ENCODE data around the gene DEXI. TPM values are rescaled to one million over a fixed set of nuclear protein-coding genes. Genes with fewer than 3 reads are reported as not detected.
A peak's percentile ranks its signal among the peaks of the same experiment; 100 is the strongest.

The DEXI gene
- total RNA-seq, 1 donor from 2014 or later, result 37.2 TPM

- Mint-ChIP-seq H3K4me3 (ENCODE audit: unreplicated experiment) (no peak overlapping the region), H3K36me3 (ENCODE audit: low read depth) (peaks cover 2% of the 10 kb centered on the region), H3K27me3 (ENCODE audit: low read depth) (peaks cover 7% of the 10 kb centered on the region), H3K4me1 (ENCODE audit: low read depth) (no peaks in the 10 kb centered on the region), H3K27ac (ENCODE audit: unreplicated experiment) (no peak overlapping the region), H3K9me3 (ENCODE audit: low read depth) (peaks cover 8% of the 10 kb centered on the region)
- no peak for TF ChIP-seq CTCF (IDR thresholded peaks at IDR 0.05)
- peak; percentile 92 for DNase-seq (ENCODE audit: low spot score)
These were observed 35.8 kb downstream of the DEXI start for GRCh38 chr16:10906482-10906881.

- peaks cover 8% of the 10 kb centered on the region for H3K9me3 Mint-ChIP-seq (ENCODE audit: low read depth)
- no peak overlapping the region for H3K27ac Mint-ChIP-seq (ENCODE audit: unreplicated experiment)
- TF ChIP-seq CTCF (IDR thresholded peaks at IDR 0.05), result no peak
- H3K4me3 Mint-ChIP-seq (ENCODE audit: unreplicated experiment), result no peak overlapping the region
- H3K4me1 Mint-ChIP-seq (ENCODE audit: low read depth), result no peaks in the 10 kb centered on the region
- H3K27me3 Mint-ChIP-seq (ENCODE audit: low read depth), result peaks cover 9% of the 10 kb centered on the region
- DNase-seq (ENCODE audit: low spot score), result no peak
- H3K36me3 Mint-ChIP-seq (ENCODE audit: low read depth), result peaks cover 2% of the 10 kb centered on the region
These were observed 39.3 kb downstream of the DEXI start for GRCh38 chr16:10902999-10903398.

GRCh38 chr16:10897134-10897533 is 45.1 kb downstream of the DEXI start:
- peaks cover 32% of the 10 kb centered on the region for H3K27me3 Mint-ChIP-seq (ENCODE audit: low read depth)
- no peaks in the 10 kb centered on the region for H3K36me3 Mint-ChIP-seq (ENCODE audit: low read depth)
- DNase-seq (ENCODE audit: low spot score), result no peak
- no peak for TF ChIP-seq CTCF (IDR thresholded peaks at IDR 0.05)
- H3K4me3 Mint-ChIP-seq (ENCODE audit: unreplicated experiment), result no peak overlapping the region
- H3K9me3 Mint-ChIP-seq (ENCODE audit: low read depth), result no peaks in the 10 kb centered on the region
- H3K4me1 Mint-ChIP-seq (ENCODE audit: low read depth), result no peaks in the 10 kb centered on the region
- H3K27ac Mint-ChIP-seq (ENCODE audit: unreplicated experiment), result no peak overlapping the region

- DNase-seq (ENCODE audit: low spot score), result no peak
- H3K4me1 Mint-ChIP-seq (ENCODE audit: low read depth), result no peaks in the 10 kb centered on the region
- no peak overlapping the region for H3K27ac Mint-ChIP-seq (ENCODE audit: unreplicated experiment)
- no peak overlapping the region for H3K4me3 Mint-ChIP-seq (ENCODE audit: unreplicated experiment)
- peaks cover 32% of the 10 kb centered on the region for H3K27me3 Mint-ChIP-seq (ENCODE audit: low read depth)
- H3K9me3 Mint-ChIP-seq (ENCODE audit: low read depth), result no peaks in the 10 kb centered on the region
- no peaks in the 10 kb centered on the region for H3K36me3 Mint-ChIP-seq (ENCODE audit: low read depth)
- no peak for TF ChIP-seq CTCF (IDR thresholded peaks at IDR 0.05)
These were observed 45.5 kb downstream of the DEXI start for GRCh38 chr16:10896723-10897122.

- Mint-ChIP-seq H3K9me3 (ENCODE audit: low read depth) (no peaks in the 10 kb centered on the region), H3K27me3 (ENCODE audit: low read depth) (peaks cover 31% of the 10 kb centered on the region), H3K4me3 (ENCODE audit: unreplicated experiment) (no peak overlapping the region), H3K27ac (ENCODE audit: unreplicated experiment) (no peak overlapping the region), H3K36me3 (ENCODE audit: low read depth) (no peaks in the 10 kb centered on the region), H3K4me1 (ENCODE audit: low read depth) (no peaks in the 10 kb centered on the region)
- DNase-seq (ENCODE audit: low spot score), result no peak
- no peak for TF ChIP-seq CTCF (IDR thresholded peaks at IDR 0.05)
These were observed 46.1 kb downstream of the DEXI start for GRCh38 chr16:10896165-10896564.
